SK-N-SH (cell line): Measurements from ENCODE around the gene TSPAN4. TPM values are rescaled to one million over a fixed set of nuclear protein-coding genes. Genes with fewer than 3 reads are reported as not detected.

Experiments used
- CTCF ChIA-PET: fragments of 300-600, 350-600 bp; formaldehyde crosslinking; extraction: SDS; loops from one replicate; lab custom pipeline; 2021; lab: Yijun Ruan, JAX
- POLR2A ChIA-PET: fragments of 350-600 bp; sonication (Branson Sonifier 250); formaldehyde crosslinking; extraction: SDS; loops from one replicate; lab custom pipeline; 2020; ENCODE audit warnings: antibody characterized with exemption, inconsistent platforms; lab: Yijun Ruan, JAX
- DNase-seq: peaks from one replicate; pipeline ENCODE4 v3.0.0; 2012
- H2AFZ ChIP-seq: fragments of 200-600 bp; sonication (generic); 2 replicates; pipeline ENCODE4 v1.8.1; 2016; ENCODE audit warnings: antibody characterized with exemption, mild to moderate bottlenecking, low read depth
- H3F3A ChIP-seq: fragments of 200-600 bp; sonication (generic); replicated peaks from 2 replicates; pipeline ENCODE3; 2016; ENCODE audit warnings: antibody characterized with exemption, mild to moderate bottlenecking; ENCODE audit not compliant: insufficient read depth
- H3K27ac ChIP-seq, 2 experiments: fragments of 200-500 bp in 1 of 2; fragments of 200-600 bp in 1 of 2; sonication (Bioruptor generic) in 1 of 2; sonication (generic), shearing (Covaris generic) in 1 of 2; 2 replicates each; pipeline versions ENCODE4 v1.5.1 to v1.6.1; 2014 to 2016; ENCODE audit warnings: low read depth in 2 of 2, inconsistent platforms in 1 of 2, low read length in 1 of 2, mild to moderate bottlenecking in 1 of 2, mixed read lengths in 1 of 2
- H3K27me3 ChIP-seq: fragments of 200-600 bp; sonication (generic), shearing (Covaris generic); 2 replicates; pipeline ENCODE4 v1.6.1; 2016; ENCODE audit warnings: mixed run types; ENCODE audit not compliant: insufficient read depth
- H3K36me3 ChIP-seq, 2 experiments: fragments of 200-500 bp in 1 of 2; fragments of 200-600 bp in 1 of 2; sonication (Bioruptor generic) in 1 of 2; sonication (generic) in 1 of 2; replicated peaks in 1 of 2; 2 replicates each; pipeline versions ENCODE3 to v1.5.1; 2014 to 2016; ENCODE audit warnings: low read length in 1 of 2, mild to moderate bottlenecking in 1 of 2; ENCODE audit not compliant: insufficient read depth in 2 of 2, control insufficient read depth in 1 of 2
- H3K4me1 ChIP-seq, 2 experiments: fragments of 200-500 bp in 1 of 2; fragments of 200-600 bp in 1 of 2; sonication (Bioruptor generic) in 1 of 2; sonication (generic), shearing (Covaris generic) in 1 of 2; 2 replicates each; pipeline versions ENCODE4 v1.5.1 to v1.6.1; 2014 to 2016; ENCODE audit warnings: low read depth in 1 of 2, low read length in 1 of 2, mixed run types in 1 of 2; ENCODE audit not compliant: insufficient read depth in 2 of 2, control insufficient read depth in 1 of 2
- H3K4me2 ChIP-seq: fragments of 200-600 bp; sonication (generic), shearing (Covaris generic); 2 replicates; pipeline ENCODE4 v1.6.1; 2017; ENCODE audit warnings: mixed run types
- H3K4me3 ChIP-seq, 2 experiments: fragments of 200-500 bp in 1 of 2; fragments of 200-600 bp in 1 of 2; sonication (Bioruptor generic) in 1 of 2; sonication (generic), shearing (Covaris generic) in 1 of 2; 2 replicates each; pipeline versions ENCODE4 v1.5.1 to v1.8.1; 2014 to 2016; ENCODE audit warnings: low read depth in 2 of 2, inconsistent platforms in 1 of 2, low read length in 1 of 2, mild to moderate bottlenecking in 1 of 2, mixed read lengths in 1 of 2, moderate library complexity in 1 of 2
- H3K79me2 ChIP-seq: fragments of 200-600 bp; sonication (generic); 2 replicates; pipeline ENCODE4 v1.8.1; 2017; ENCODE audit warnings: mild to moderate bottlenecking; ENCODE audit not compliant: insufficient read depth
- H3K9ac ChIP-seq: fragments of 200-600 bp; sonication (generic); 2 replicates; pipeline ENCODE4 v1.6.1; 2017; ENCODE audit warnings: mixed run types
- H3K9me2 ChIP-seq: fragments of 200-600 bp; sonication (generic); 2 replicates; pipeline ENCODE4 v1.6.1; 2017; ENCODE audit warnings: mixed run types
- H3K9me3 ChIP-seq: fragments of 200-600 bp; sonication (generic); 2 replicates; pipeline ENCODE4 v1.6.1; 2017; ENCODE audit warnings: mixed run types, mild to moderate bottlenecking, moderate library complexity
- H4K20me1 ChIP-seq: fragments of 200-600 bp; sonication (generic); 2 replicates; pipeline ENCODE4 v1.6.1; 2017; ENCODE audit warnings: mild to moderate bottlenecking, mixed run types; ENCODE audit not compliant: insufficient read depth
- CTCF ChIP-seq: fragments of 200-600 bp; sonication (generic); IDR thresholded peaks from 2 replicates; pipeline ENCODE4 v1.6.1; 2017; ENCODE audit warnings: antibody characterized with exemption, mild to moderate bottlenecking, moderate library complexity
- EP300 ChIP-seq, 2 experiments: IDR thresholded peaks; 2 replicates each; pipeline versions ENCODE4 v1.4.0 to v1.6.1; 2012; ENCODE audit warnings: borderline replicate concordance in 1 of 2, low read depth in 1 of 2, low read length in 1 of 2
- FOSL2 ChIP-seq: IDR thresholded peaks from 2 replicates; pipeline ENCODE4 v1.4.0; 2012; ENCODE audit warnings: low read depth, mild to moderate bottlenecking, moderate library complexity, borderline replicate concordance
- GABPA ChIP-seq: IDR thresholded peaks from 2 replicates; pipeline ENCODE4 v1.4.0; 2012; ENCODE audit warnings: low read depth, mild to moderate bottlenecking
- JUND ChIP-seq: IDR thresholded peaks from 2 replicates; pipeline ENCODE4 v1.4.0; 2012
- MEF2A ChIP-seq: IDR thresholded peaks from 2 replicates; pipeline ENCODE4 v1.4.0; 2012; ENCODE audit warnings: low read depth, borderline replicate concordance
- MXI1 ChIP-seq: IDR thresholded peaks from 2 replicates; pipeline ENCODE4 v1.6.1; 2012; ENCODE audit warnings: mild to moderate bottlenecking, low read depth, low read length, improper control_type of control experiment
- NFIC ChIP-seq: IDR thresholded peaks from 2 replicates; pipeline ENCODE4 v1.4.0; 2012; ENCODE audit warnings: borderline replicate concordance
- NRF1 ChIP-seq: IDR thresholded peaks from 2 replicates; pipeline ENCODE4 v1.6.1; 2012; ENCODE audit warnings: low read depth, mild to moderate bottlenecking, low read length
- POLR2AphosphoS5 ChIP-seq: IDR thresholded peaks from 2 replicates; pipeline ENCODE4 v1.6.1; 2012; ENCODE audit warnings: low read depth, low read length
- RAD21 ChIP-seq: IDR thresholded peaks from 2 replicates; pipeline ENCODE4 v1.6.1; 2012; ENCODE audit warnings: mild to moderate bottlenecking, low read length
- RFX5 ChIP-seq: IDR thresholded peaks from 2 replicates; pipeline ENCODE4 v1.6.1; 2012; ENCODE audit warnings: mild to moderate bottlenecking, improper control_type of control experiment, low read length
- RXRA ChIP-seq: IDR thresholded peaks from 2 replicates; pipeline ENCODE4 v1.4.0; 2012; ENCODE audit warnings: low read depth, mild to moderate bottlenecking, borderline replicate concordance
- SMC3 ChIP-seq: IDR thresholded peaks from 2 replicates; pipeline ENCODE4 v1.6.1; 2012; ENCODE audit warnings: low read depth, low read length, improper control_type of control experiment
- TAF1 ChIP-seq: IDR thresholded peaks from 2 replicates; pipeline ENCODE4 v1.6.1; 2012; ENCODE audit warnings: low read depth, mild to moderate bottlenecking, low read length, moderate library complexity, borderline replicate concordance
- TCF12 ChIP-seq: IDR thresholded peaks from 2 replicates; pipeline ENCODE4 v1.4.0; 2012
- TEAD4 ChIP-seq: IDR thresholded peaks from 2 replicates; pipeline ENCODE4 v1.4.0; 2012; ENCODE audit warnings: mild to moderate bottlenecking, borderline replicate concordance; ENCODE audit not compliant: insufficient read depth
- YY1 ChIP-seq: IDR thresholded peaks from 2 replicates; pipeline ENCODE4 v1.4.0; 2012; ENCODE audit warnings: low read depth, mild to moderate bottlenecking
- ZBTB33 ChIP-seq: IDR thresholded peaks from 2 replicates; pipeline ENCODE4 v1.4.0; 2012; ENCODE audit warnings: low read depth, borderline replicate concordance
- whole genome bisulfite sequencing: methylation state at CpG from one replicate; pipeline ENCODE4 v1.1.6; 2017; ENCODE audit warnings: low lambda C conversion rate; 5-methylcytosine and 5-hydroxymethylcytosine counted together
- polyA plus RNA-seq, 3 experiments: library from polyadenylated mRNA; depleted of rRNA; stranded (reverse); fragments of >200 nt; gene quantifications; 2 replicates each; pipeline ENCODE4 v1.2.3, GENCODE V29; 2012
- TF ChIP-seq, protein P1 (sequence below): IDR thresholded peaks from 2 replicates; pipeline ENCODE4 v1.4.0; 2012; ENCODE audit warnings: low read depth, borderline replicate concordance
- TF ChIP-seq, protein P2 (sequence below): IDR thresholded peaks from 2 replicates; pipeline ENCODE4 v1.6.1; 2012; ENCODE audit warnings: mild to moderate bottlenecking, low read depth, low read length, moderate library complexity

Gene TSPAN4
- polyA plus RNA-seq, 1 of the 3 experiments (the other 2 are of a cell fraction) = 226 TPM

- TF ChIP-seq ZBTB33 (no peak), RFX5 (no peak)
Measured at GRCh38 chr11:833849-834311, 8.8 kb upstream of the TSPAN4 start (continued).

GRCh38 chr11:834371-835316 lies 8.0 kb upstream of the TSPAN4 start:
- DNase-seq = no peak
- H3K9me2 ChIP-seq = no peaks in the 10 kb centered on the region
- H3F3A ChIP-seq = peaks cover 35% of the 10 kb centered on the region
- peak overlapping the region; percentile 98 for H3K9ac ChIP-seq
- WGBS = 24% methylated on average over 8 of the region's 31 CpGs
- peak overlapping the region; percentile 92 for H3K4me2 ChIP-seq
- peaks cover 78% of the 10 kb centered on the region for H3K79me2 ChIP-seq
- H3K4me1 ChIP-seq = peaks cover 14 to 33% of the 10 kb centered on the region in 2 experiments; a peak in 2 of 4 replicates
- H3K27ac ChIP-seq = peak overlapping the region; percentile 71 to 91
- no peaks in the 10 kb centered on the region for H3K27me3 ChIP-seq
- H3K36me3 ChIP-seq = peaks cover 9 to 35% of the 10 kb centered on the region in 2 experiments
- POLR2A ChIA-PET = interaction anchor here (0.6 to 3.0 kb wide), 5 partner anchors 8 to 162 kb away, joined by 3 to 15 read pairs (median 6); partner anchors contain the start of genes PNPLA2, RPLP2 and TSPAN4
- H3K9me3 ChIP-seq = no peaks in the 10 kb centered on the region
- H4K20me1 ChIP-seq = peaks cover 44% of the 10 kb centered on the region
- H2AFZ ChIP-seq = no peak overlapping the region
- CTCF ChIA-PET = interaction anchor here (0.7 to 2.5 kb wide), 5 partner anchors 13 to 218 kb away, joined by 3 to 11 read pairs (median 4); no protein-coding TSS in a partner anchor
- H3K4me3 ChIP-seq = peak overlapping the region; percentile 69 to 79
- TF ChIP-seq MEF2A = no peak
- TF ChIP-seq JUND = peak; percentile 86
- TF ChIP-seq NFIC = peak; percentile 79
- TF ChIP-seq TAF1 = no peak
- no peak for TF ChIP-seq SMC3
- peak; percentile 86 for TF ChIP-seq TEAD4
- TF ChIP-seq, protein P1, sequence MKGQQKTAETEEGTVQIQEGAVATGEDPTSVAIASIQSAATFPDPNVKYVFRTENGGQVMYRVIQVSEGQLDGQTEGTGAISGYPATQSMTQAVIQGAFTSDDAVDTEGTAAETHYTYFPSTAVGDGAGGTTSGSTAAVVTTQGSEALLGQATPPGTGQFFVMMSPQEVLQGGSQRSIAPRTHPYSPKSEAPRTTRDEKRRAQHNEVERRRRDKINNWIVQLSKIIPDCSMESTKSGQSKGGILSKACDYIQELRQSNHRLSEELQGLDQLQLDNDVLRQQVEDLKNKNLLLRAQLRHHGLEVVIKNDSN = no peak
- TF ChIP-seq RAD21 = no peak
- peak; percentile 64 for TF ChIP-seq POLR2AphosphoS5
- no peak for TF ChIP-seq NRF1
- peak; percentile 95 for TF ChIP-seq FOSL2
- TF ChIP-seq EP300 (IDR thresholded peaks at IDR 0.05; ENCODE audit: borderline replicate concordance in 1 of 2, low read depth in 1 of 2, low read length in 1 of 2) = peak in 1 of 2 experiments; percentile 80; a peak in 1 of 4 replicates
- no peak for TF ChIP-seq RFX5
- TF ChIP-seq GABPA = peak; percentile 53
- TF ChIP-seq, protein P2, sequence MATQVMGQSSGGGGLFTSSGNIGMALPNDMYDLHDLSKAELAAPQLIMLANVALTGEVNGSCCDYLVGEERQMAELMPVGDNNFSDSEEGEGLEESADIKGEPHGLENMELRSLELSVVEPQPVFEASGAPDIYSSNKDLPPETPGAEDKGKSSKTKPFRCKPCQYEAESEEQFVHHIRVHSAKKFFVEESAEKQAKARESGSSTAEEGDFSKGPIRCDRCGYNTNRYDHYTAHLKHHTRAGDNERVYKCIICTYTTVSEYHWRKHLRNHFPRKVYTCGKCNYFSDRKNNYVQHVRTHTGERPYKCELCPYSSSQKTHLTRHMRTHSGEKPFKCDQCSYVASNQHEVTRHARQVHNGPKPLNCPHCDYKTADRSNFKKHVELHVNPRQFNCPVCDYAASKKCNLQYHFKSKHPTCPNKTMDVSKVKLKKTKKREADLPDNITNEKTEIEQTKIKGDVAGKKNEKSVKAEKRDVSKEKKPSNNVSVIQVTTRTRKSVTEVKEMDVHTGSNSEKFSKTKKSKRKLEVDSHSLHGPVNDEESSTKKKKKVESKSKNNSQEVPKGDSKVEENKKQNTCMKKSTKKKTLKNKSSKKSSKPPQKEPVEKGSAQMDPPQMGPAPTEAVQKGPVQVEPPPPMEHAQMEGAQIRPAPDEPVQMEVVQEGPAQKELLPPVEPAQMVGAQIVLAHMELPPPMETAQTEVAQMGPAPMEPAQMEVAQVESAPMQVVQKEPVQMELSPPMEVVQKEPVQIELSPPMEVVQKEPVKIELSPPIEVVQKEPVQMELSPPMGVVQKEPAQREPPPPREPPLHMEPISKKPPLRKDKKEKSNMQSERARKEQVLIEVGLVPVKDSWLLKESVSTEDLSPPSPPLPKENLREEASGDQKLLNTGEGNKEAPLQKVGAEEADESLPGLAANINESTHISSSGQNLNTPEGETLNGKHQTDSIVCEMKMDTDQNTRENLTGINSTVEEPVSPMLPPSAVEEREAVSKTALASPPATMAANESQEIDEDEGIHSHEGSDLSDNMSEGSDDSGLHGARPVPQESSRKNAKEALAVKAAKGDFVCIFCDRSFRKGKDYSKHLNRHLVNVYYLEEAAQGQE = peak; percentile 73
- TF ChIP-seq RXRA = peak; percentile 89; the same call in 1 of the 2 replicates
- TF ChIP-seq CTCF = no peak
- no peak for TF ChIP-seq MXI1
- peak; percentile 78; the same call in 1 of the 2 replicates for TF ChIP-seq YY1
- peak; percentile 70 for TF ChIP-seq TCF12
